Measurements from ENCODE around the gene CD70. TPM values are rescaled to one million over a fixed set of nuclear protein-coding genes. Genes with fewer than 3 reads are reported as not detected.
"Not testable (repeated sequence)": the region's sequence is repeated elsewhere in the genome, so short reads cannot be mapped to it uniquely, and the experiment has no call there.

Gene CD70
- total RNA-seq, 1 experiment from 2014 or later: 17.2 TPM

- H3K36me3 ChIP-seq: no peaks in the 10 kb centered on the region
- no peak overlapping the region for H3K4me3 ChIP-seq
- DNase-seq: no peak
Measured at GRCh38 chr19:6551607-6552450, 39.1 kb downstream of the CD70 start.

GRCh38 chr19:6551091-6551490 is 39.9 kb downstream of the CD70 start:
- Histone ChIP-seq H3K4me3 (no peak overlapping the region), H3K9me3 (no peaks in the 10 kb centered on the region), H3K36me3 (no peaks in the 10 kb centered on the region), H3K27me3 (no peaks in the 10 kb centered on the region)
- DNase-seq: no peak

More at GRCh38 chr19:6551607-6552450, 39.1 kb downstream of the CD70 start:
- Histone ChIP-seq H3K27me3 (no peaks in the 10 kb centered on the region), H3K9me3 (no peaks in the 10 kb centered on the region)

GRCh38 chr19:6550679-6551078 is 40.3 kb downstream of the CD70 start:
- not testable (repeated sequence) for H3K9me3 ChIP-seq, H3K36me3 ChIP-seq, DNase-seq, H3K27me3 ChIP-seq, H3K4me3 ChIP-seq

- DNase-seq: no peak
- Histone ChIP-seq H3K9me3 (no peaks in the 10 kb centered on the region), H3K4me3 (no peak overlapping the region), H3K27me3 (no peaks in the 10 kb centered on the region), H3K36me3 (no peaks in the 10 kb centered on the region)
Measured at GRCh38 chr19:6543866-6544347, 47.0 kb downstream of the CD70 start.

- H3K9me3 ChIP-seq: no peaks in the 10 kb centered on the region
- H3K36me3 ChIP-seq: no peaks in the 10 kb centered on the region
- H3K27me3 ChIP-seq: no peaks in the 10 kb centered on the region
- no peak overlapping the region for H3K4me3 ChIP-seq
- no peak for DNase-seq
Measured at GRCh38 chr19:6540918-6541689, 49.8 kb downstream of the CD70 start.

- Histone ChIP-seq H3K27me3 (no peaks in the 10 kb centered on the region), H3K36me3 (0 out of 2 replicates have a peak, but pooled peaks cover 2% of the 10 kb centered on the region), H3K4me3 (no peak overlapping the region), H3K9me3 (no peaks in the 10 kb centered on the region)
- DNase-seq: no peak
Measured at GRCh38 chr19:6539514-6539913, 51.4 kb downstream of the CD70 start.

Other genes with a start within 250 kb of the CD70 start
- gene CLPP, start 229.6 kb downstream of the CD70 start, total RNA-seq (2014; rRNA removed; shearing (Covaris generic); ENCODE audit: low replicate concordance): 72.6 and 193 TPM in 2 replicates
- 48.4 TPM in 2 replicates for gene ALKBH7, start 218.4 kb downstream of the CD70 start, total RNA-seq (2014; rRNA removed; shearing (Covaris generic); ENCODE audit: low replicate concordance)
- gene PSPN, start 215.2 kb downstream of the CD70 start, total RNA-seq (2014; rRNA removed; shearing (Covaris generic); ENCODE audit: low replicate concordance): 0.35 and 0.49 TPM in 2 replicates
- 49.5 and 82.8 TPM in 2 replicates for gene GTF2F1, start 198.0 kb downstream of the CD70 start, total RNA-seq (2014; rRNA removed; shearing (Covaris generic); ENCODE audit: low replicate concordance)
- gene KHSRP, start 166.3 kb downstream of the CD70 start, total RNA-seq (2014; rRNA removed; shearing (Covaris generic); ENCODE audit: low replicate concordance): 65.4 and 82.7 TPM in 2 replicates
- not detected in 2 replicates for gene SLC25A41, start 157.4 kb downstream of the CD70 start, total RNA-seq (2014; rRNA removed; shearing (Covaris generic); ENCODE audit: low replicate concordance)
- 8.5 and 10.9 TPM in 2 replicates for gene SLC25A23, start 131.4 kb downstream of the CD70 start, total RNA-seq (2014; rRNA removed; shearing (Covaris generic); ENCODE audit: low replicate concordance)
- gene CRB3, start 126.9 kb downstream of the CD70 start, total RNA-seq (2014; rRNA removed; shearing (Covaris generic); ENCODE audit: low replicate concordance): not detected in 2 replicates
- not detected in 2 replicates for gene DENND1C, start 109.4 kb downstream of the CD70 start, total RNA-seq (2014; rRNA removed; shearing (Covaris generic); ENCODE audit: low replicate concordance)
- 0.03 TPM in 1 of 2 replicates, not detected in the other for gene TUBB4A, start 88.8 kb downstream of the CD70 start, total RNA-seq (2014; rRNA removed; shearing (Covaris generic); ENCODE audit: low replicate concordance)
- gene TNFSF9, start 60.1 kb downstream of the CD70 start, total RNA-seq (2014; rRNA removed; shearing (Covaris generic); ENCODE audit: low replicate concordance): 4.5 and 10.5 TPM in 2 replicates
- gene TNFSF14, start 79.0 kb upstream of the CD70 start, total RNA-seq (2014; rRNA removed; shearing (Covaris generic); ENCODE audit: low replicate concordance): not detected in 2 replicates
- gene C3, start 129.5 kb upstream of the CD70 start, total RNA-seq (2014; rRNA removed; shearing (Covaris generic); ENCODE audit: low replicate concordance): 2.2 and 7.5 TPM in 2 replicates
- gene GPR108, start 146.4 kb upstream of the CD70 start, total RNA-seq (2014; rRNA removed; shearing (Covaris generic); ENCODE audit: low replicate concordance): 39.4 and 78.1 TPM in 2 replicates
- 37.2 and 58.3 TPM in 2 replicates for gene TRIP10, start 148.5 kb upstream of the CD70 start, total RNA-seq (2014; rRNA removed; shearing (Covaris generic); ENCODE audit: low replicate concordance)
- not detected in 2 replicates for gene SH2D3A, start 176.3 kb upstream of the CD70 start, total RNA-seq (2014; rRNA removed; shearing (Covaris generic); ENCODE audit: low replicate concordance)
- gene VAV1, start 181.6 kb upstream of the CD70 start, total RNA-seq (2014; rRNA removed; shearing (Covaris generic); ENCODE audit: low replicate concordance): 0.63 TPM in 1 of 2 replicates, not detected in the other